ENCODE results near the gene ZHX3. TPM values are rescaled to one million over a fixed set of nuclear protein-coding genes. Genes with fewer than 3 reads are reported as not detected.
A peak's percentile ranks its signal among the peaks of the same experiment; 100 is the strongest.

Gene ZHX3
- total and polyA plus RNA-seq, 2 of the 13 experiments (the other 11 are each of a cell fraction or from before 2014, with no cell fraction given), result 8.4 to 11.7 TPM

GRCh38 chr20:41136680-41137613 is 180.6 kb downstream of the ZHX3 start, which contains the start of gene PLCG1 (continued):
- TF ChIP-seq ZNF18 (CRISPR knock-in tag; IDR thresholded peaks at IDR 0.05; ENCODE audit: insufficient replicate concordance) (peak; percentile 75), TEAD2 (CRISPR knock-in tag; IDR thresholded peaks at IDR 0.05) (no peak), CBX1 (IDR thresholded peaks at IDR 0.05; ENCODE audit: low read depth) (peak; percentile 90), TFAP4 (IDR thresholded peaks at IDR 0.05; ENCODE audit: borderline replicate concordance, low read depth) (peak; percentile 37; the same call in 1 of the 2 replicates), ZNF639 (CRISPR knock-in tag; conservative IDR thresholded peaks at IDR 0.05) (no peak; the same call in 1 of the 2 replicates), ARID3A (IDR thresholded peaks at IDR 0.05; ENCODE audit: low read depth, low read length) (no peak), ZNF512B (CRISPR knock-in tag; IDR thresholded peaks at IDR 0.05; ENCODE audit: borderline replicate concordance) (no peak), ARHGAP35 (CRISPR knock-in tag; IDR thresholded peaks at IDR 0.05; ENCODE audit: borderline replicate concordance) (peak; percentile 68; the same call in 1 of the 2 replicates), ZNF382 (CRISPR knock-in tag; IDR thresholded peaks at IDR 0.05; ENCODE audit: borderline replicate concordance) (no peak), GATAD2A (CRISPR knock-in tag; IDR thresholded peaks at IDR 0.05) (no peak), PPARG (CRISPR knock-in tag; conservative IDR thresholded peaks at IDR 0.05) (0 out of 2 replicates have a peak, but pooled peaks have one; percentile 3), ZNF878 (CRISPR knock-in tag; IDR thresholded peaks at IDR 0.05) (no peak), ATRX (CRISPR knock-in tag; IDR thresholded peaks at IDR 0.05; ENCODE audit: borderline replicate concordance) (0 out of 2 replicates have a peak, but pooled peaks have one; percentile 49), MXD1 (CRISPR knock-in tag; IDR thresholded peaks at IDR 0.05) (peak; percentile 91)
